AG09319 (cell line): ENCODE results near the gene DTX3L.

ENCODE experiments used
- DNase-seq: peaks from one replicate; pipeline ENCODE4 v3.0.0-alpha.2; 2010; ENCODE audit warnings: low read depth; ENCODE audit errors: extremely low read depth
- CTCF ChIP-seq: IDR thresholded peaks from 2 replicates; pipeline ENCODE4 v1.5.1; 2011; ENCODE audit warnings: low read depth, mild to moderate bottlenecking, inconsistent platforms, low read length, moderate library complexity

The DTX3L gene

GRCh38 chr3:122564155-122564912 is at the start of gene DTX3L, which contains the start of gene PARP9:
Gene DTX3L (plus strand): TSS chr3:122564338. CDS start chr3:122564427, 89 bp downstream.
Gene PARP9 (minus strand): TSS chr3:122564300. CDS start chr3:122559620, 4,680 bp downstream.
- no peak for TF ChIP-seq CTCF
- DNase-seq = peak; percentile 47

GRCh38 chr3:122515020-122515468 is 49.1 kb upstream of the DTX3L start:
- no peak for TF ChIP-seq CTCF
- DNase-seq = no peak

GRCh38 chr3:122515870-122516269 is 48.3 kb upstream of the DTX3L start:
- TF ChIP-seq CTCF = no peak
- DNase-seq = no peak

DNA sequence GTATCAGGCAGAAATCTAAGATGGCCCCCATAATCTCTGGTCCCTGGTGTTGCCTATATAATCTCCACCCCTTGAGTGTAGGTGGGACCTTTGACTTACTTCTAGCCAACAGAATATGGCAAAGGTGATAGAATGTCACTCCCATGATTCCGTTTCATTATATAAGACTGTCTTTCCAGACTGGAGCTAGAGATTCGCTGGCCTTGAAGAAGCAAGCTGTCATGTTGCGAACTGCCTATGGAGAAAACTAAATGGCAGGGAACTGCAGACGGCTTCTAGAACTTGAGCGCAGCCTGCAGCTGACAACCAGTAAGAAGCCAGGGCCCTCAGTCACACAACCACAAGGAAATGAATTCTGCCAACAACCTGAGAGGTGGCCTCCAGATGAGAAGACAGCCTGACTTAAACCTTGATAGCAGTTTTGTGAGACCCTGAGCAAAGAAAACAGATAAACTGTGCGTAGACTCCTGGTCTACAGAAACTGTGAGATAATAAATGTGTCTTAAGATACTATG is 47.2 kb upstream of the DTX3L start:
- no peak for TF ChIP-seq CTCF
- DNase-seq = no peak

DNA sequence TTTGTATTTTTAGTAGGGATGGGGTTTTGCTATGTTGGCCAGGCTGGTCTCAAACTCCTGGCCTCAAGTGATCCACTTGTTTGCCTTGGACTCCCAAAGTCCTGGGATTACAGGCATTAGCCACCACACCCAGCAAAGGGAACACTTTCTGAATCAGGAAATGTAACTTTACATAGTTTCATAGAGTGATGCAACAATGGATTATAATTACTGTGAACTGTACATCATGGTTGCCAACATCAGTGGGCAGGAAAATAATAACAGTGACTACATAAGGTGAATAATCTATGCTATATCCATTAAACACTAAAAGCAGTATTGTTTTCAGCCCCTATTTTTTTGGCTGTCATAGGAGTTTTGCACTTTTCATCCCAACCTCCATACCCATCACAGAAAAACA is 44.4 kb upstream of the DTX3L start:
- no peak for DNase-seq
- TF ChIP-seq CTCF = no peak

GRCh38 chr3:122520861-122521260 is 43.3 kb upstream of the DTX3L start:
- no peak for DNase-seq
- TF ChIP-seq CTCF = no peak

GRCh38 chr3:122523317-122523716 is 40.8 kb upstream of the DTX3L start:
- TF ChIP-seq CTCF = no peak
- DNase-seq = no peak
